GM20000 (cell line): Measurements from ENCODE around the gene COQ10B.

ENCODE experiments used
- DNase-seq: peaks from one replicate; pipeline ENCODE4 v3.0.0; 2012; ENCODE audit warnings: low spot score
- TF ChIP-seq, protein P1 (sequence below): IDR thresholded peaks from 2 replicates; pipeline ENCODE4 v1.5.1; 2012; ENCODE audit warnings: mild to moderate bottlenecking, control low read depth; ENCODE audit errors: extremely low read depth, missing control alignments

Gene COQ10B

DNA sequence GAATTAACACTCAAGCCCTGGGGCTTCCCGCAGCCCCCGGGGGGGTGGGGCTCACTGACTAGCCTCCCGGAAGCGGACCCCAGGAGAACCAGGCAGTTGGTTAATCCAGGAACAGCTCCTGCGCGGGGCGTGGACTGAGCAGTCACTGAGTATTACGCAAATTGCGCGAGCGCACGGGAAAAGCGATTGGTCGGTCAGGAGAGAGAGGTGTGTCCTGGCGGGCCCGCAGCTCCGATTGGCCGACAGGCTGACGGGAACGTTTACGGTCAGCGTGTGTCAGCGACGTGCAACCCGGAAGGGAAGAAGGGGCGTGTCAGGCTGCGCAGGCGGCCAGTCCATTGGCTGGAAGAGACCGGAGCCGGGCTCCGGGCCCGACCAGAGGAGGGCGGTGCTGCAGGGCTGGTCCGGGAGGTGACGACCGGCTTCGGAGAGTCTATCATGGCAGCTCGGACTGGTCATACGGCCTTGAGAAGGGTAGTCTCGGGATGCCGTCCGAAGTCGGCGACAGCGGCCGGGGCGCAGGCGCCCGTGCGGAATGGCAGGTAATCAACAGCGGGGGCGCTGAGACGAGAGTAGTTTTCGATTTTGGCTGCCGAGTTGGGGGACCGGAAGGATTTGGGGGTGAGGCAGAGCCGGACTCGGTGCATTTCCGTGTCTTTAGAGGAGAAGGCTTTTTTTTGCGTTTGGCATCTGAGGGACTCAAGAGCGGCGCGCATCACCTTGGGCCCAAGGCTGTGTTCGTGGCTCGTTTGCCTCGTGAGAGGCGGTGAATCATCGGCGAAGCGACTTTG is at the start of gene COQ10B:
Gene COQ10B (plus strand): TSS at position 430 of the 791 bp plus-strand sequence. CDS start 9 bp downstream, at position 439.
- TF ChIP-seq, protein P1, sequence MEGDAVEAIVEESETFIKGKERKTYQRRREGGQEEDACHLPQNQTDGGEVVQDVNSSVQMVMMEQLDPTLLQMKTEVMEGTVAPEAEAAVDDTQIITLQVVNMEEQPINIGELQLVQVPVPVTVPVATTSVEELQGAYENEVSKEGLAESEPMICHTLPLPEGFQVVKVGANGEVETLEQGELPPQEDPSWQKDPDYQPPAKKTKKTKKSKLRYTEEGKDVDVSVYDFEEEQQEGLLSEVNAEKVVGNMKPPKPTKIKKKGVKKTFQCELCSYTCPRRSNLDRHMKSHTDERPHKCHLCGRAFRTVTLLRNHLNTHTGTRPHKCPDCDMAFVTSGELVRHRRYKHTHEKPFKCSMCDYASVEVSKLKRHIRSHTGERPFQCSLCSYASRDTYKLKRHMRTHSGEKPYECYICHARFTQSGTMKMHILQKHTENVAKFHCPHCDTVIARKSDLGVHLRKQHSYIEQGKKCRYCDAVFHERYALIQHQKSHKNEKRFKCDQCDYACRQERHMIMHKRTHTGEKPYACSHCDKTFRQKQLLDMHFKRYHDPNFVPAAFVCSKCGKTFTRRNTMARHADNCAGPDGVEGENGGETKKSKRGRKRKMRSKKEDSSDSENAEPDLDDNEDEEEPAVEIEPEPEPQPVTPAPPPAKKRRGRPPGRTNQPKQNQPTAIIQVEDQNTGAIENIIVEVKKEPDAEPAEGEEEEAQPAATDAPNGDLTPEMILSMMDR: no peak

DNA sequence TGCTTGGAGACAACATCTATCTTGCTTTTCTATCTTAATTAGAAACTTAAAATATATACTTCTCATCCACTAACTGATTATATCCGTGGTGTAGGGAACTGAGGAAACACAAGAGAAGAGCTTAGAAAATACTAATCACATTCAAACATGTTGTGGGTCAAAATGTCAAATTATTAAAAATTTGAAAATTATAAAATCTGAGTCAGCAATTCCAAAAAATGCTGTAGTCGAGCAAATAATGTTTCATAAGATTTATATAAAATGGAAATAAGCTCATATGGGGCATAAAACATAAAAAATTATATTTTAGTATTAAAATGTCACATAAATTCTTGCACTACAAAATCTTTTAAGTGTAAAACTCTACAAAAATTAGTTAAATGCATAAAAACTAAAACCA is 47.8 kb upstream of the COQ10B start:
- no peak for DNase-seq
- TF ChIP-seq, protein P1: no peak

More for the DNA sequence above, at the start of gene COQ10B:
- DNase-seq: peak; percentile 96

DNA sequence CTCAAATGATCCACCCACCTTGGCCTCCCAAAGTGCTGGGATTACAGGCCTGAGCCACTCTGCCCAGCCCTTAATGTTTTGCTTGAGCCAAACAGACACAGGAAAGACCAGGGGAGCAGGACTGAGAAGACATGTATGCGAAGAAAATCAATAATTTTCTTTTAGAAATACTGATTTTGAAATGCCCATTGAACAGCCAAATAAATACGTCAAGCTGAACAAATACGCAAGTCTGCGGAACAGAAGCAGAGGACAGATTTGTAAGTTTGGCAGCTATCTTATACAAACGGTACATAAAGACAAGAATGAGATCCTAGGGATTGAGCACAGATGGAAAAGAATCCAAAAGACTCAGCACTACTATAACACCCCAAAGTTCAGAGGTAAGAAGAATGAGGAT is 39.3 kb upstream of the COQ10B start:
- DNase-seq: no peak
- TF ChIP-seq, protein P1: no peak

DNA sequence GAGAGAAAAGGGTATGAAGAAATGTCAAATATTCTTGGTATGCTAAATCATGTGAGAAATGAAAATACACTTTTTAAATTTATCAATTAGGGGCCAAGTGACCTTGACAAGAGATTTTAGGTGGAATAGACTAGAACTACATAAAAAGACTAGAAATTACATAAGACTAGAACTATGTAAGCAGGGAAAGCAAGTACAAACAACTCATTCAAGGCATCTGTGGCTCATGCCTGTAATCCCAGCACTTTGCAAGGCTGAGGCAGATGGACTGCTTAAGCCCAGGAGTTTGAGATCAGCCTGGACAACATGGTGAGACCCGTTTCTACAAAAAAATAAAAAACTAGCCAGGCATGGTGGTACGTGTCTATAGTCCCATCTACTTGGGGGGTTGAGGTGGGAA is 38.8 kb upstream of the COQ10B start:
- TF ChIP-seq, protein P1: no peak
- DNase-seq: no peak

DNA sequence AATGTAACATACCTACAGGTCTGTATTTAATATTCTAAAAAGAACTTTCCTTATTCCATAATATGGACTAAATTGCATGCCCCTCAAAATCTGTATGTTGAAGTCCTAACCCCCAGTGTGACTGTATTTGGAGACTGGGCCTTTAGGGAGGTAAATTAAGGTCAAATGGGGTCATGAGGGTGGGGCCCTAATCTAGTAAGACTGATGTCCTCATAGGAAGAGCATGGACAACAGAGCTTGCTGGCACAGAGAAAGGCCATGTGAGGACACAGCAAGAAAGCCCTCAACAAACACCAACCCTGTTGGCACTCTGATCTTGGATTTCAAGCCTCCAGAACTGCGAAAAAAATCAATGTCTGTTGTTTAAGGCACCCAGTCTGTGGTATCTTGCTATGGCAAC is 37.1 kb upstream of the COQ10B start:
- no peak for DNase-seq
- TF ChIP-seq, protein P1: no peak

DNA sequence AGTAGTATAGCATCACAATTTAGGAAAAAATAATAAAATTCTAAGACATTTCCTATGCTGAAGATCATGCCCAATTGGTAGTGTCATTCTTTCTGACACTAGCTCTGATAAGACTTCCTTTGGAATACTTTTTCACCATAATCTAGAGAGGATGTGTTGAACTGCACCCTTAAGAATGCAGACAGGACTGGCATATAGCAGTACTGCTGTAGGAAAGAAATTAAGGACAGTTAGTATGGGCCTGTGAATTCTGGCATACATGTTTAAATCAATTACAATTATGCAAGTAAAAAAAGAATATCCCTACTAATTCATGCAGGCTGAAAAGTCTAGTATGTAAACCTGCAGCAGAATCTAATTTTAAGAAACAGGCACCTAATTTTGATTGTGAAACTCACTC is 33.9 kb upstream of the COQ10B start:
- TF ChIP-seq, protein P1: no peak
- DNase-seq: no peak

DNA sequence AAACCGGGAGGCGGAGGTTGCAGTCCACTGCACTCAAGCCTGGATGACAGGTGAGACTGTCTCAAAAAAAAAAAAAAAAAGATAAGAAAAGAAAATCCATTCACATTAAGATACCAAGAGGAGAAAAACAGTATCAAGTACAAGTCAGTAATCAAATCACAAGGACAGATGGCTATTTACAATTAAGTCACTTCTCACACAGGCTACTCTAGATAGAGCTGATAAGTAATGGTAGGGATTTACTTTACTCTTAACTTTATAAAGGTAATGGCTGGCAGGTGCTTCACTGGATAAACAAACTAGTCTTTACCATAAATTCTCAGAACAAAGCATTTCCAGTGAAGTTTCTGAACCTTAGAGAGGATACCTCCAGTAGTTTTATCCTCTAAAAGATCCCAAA is 30.0 kb upstream of the COQ10B start:
- TF ChIP-seq, protein P1: no peak
- no peak for DNase-seq
